ENCODE results near the gene MEP1A.

GRCh38 chr6:46745973-46746372 lies 47.2 kb upstream of the MEP1A start:
- TF ChIP-seq POLR2AphosphoS5 (IDR thresholded peaks at IDR 0.05): no peak
- no peak for TF ChIP-seq CTCF (IDR thresholded peaks at IDR 0.05)
- TF ChIP-seq POLR2A (IDR thresholded peaks at IDR 0.05): no peak
- TF ChIP-seq EP300 (IDR thresholded peaks at IDR 0.05): no peak
